Measurements from ENCODE around the gene MMADHC.

The MMADHC gene

DNA sequence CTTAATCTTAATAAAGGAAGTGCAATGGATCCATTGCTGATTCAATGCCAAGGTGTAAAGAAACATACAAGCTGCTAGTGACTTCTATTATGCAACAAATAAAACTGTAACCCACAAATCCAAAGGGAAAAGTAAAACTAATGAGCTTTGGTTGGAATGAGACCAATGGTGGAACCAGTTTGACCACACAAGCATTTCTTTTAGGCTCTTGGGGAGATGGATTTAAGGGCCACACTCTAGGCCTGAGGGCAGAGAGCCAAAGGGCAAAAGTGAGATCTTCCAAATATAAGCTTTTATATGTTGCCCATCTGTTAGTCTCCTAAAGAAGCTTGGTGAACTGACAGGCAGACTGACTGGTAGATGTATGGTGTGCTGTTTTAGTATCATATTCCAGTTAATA is 41.5 kb upstream of the MMADHC start:
- Histone ChIP-seq H3K9ac (ENCODE audit: low read length) (no peak overlapping the region), H3F3A (ENCODE audit: insufficient read depth) (no peaks in the 10 kb centered on the region), H3K4me2 (ENCODE audit: low read depth, low read length, poor library complexity, severe bottlenecking) (no peak overlapping the region), H3K27me3 (ENCODE audit: low read length) (no peaks in the 10 kb centered on the region), H3K9me3 (ENCODE audit: insufficient read depth, low read length) (no peaks in the 10 kb centered on the region), H2AFZ (ENCODE audit: low read depth, low read length, severe bottlenecking) (no peak overlapping the region), H3K9me2 (replicated peaks; ENCODE audit: insufficient read depth, low read length) (no peaks in the 10 kb centered on the region), H3K4me3 (ENCODE audit: insufficient read depth, low read length, poor library complexity, severe bottlenecking) (no peak overlapping the region), H4K20me1 (ENCODE audit: low read depth, low read length) (no peaks in the 10 kb centered on the region), H3K36me3 (ENCODE audit: low read length) (no peaks in the 10 kb centered on the region), H3K27ac (ENCODE audit: low read depth, low read length) (no peak overlapping the region), H3K79me2 (ENCODE audit: insufficient read depth, low read length) (no peaks in the 10 kb centered on the region)
- TF ChIP-seq EZH2phosphoT487 (conservative IDR thresholded peaks at IDR 0.05; ENCODE audit: low read length) (no peak), CTCF (IDR thresholded peaks at IDR 0.05; ENCODE audit: insufficient read depth, low read length, poor library complexity, severe bottlenecking) (no peak)

GRCh38 chr2:149627111-149627801 is 39.7 kb upstream of the MMADHC start:
- Histone ChIP-seq H3K36me3 (ENCODE audit: low read length) (no peaks in the 10 kb centered on the region), H4K20me1 (ENCODE audit: low read depth, low read length) (no peaks in the 10 kb centered on the region), H3K27me3 (ENCODE audit: low read length) (no peaks in the 10 kb centered on the region), H3K4me3 (ENCODE audit: insufficient read depth, low read length, poor library complexity, severe bottlenecking) (no peak overlapping the region), H3K4me2 (ENCODE audit: low read depth, low read length, poor library complexity, severe bottlenecking) (no peak overlapping the region), H3K79me2 (ENCODE audit: insufficient read depth, low read length) (no peaks in the 10 kb centered on the region), H3K9me3 (ENCODE audit: insufficient read depth, low read length) (no peaks in the 10 kb centered on the region), H3F3A (ENCODE audit: insufficient read depth) (no peaks in the 10 kb centered on the region), H2AFZ (ENCODE audit: low read depth, low read length, severe bottlenecking) (no peak overlapping the region), H3K9ac (ENCODE audit: low read length) (no peak overlapping the region), H3K9me2 (replicated peaks; ENCODE audit: insufficient read depth, low read length) (no peaks in the 10 kb centered on the region), H3K27ac (ENCODE audit: low read depth, low read length) (no peak overlapping the region)
- TF ChIP-seq EZH2phosphoT487 (conservative IDR thresholded peaks at IDR 0.05; ENCODE audit: low read length) (no peak), CTCF (IDR thresholded peaks at IDR 0.05; ENCODE audit: insufficient read depth, low read length, poor library complexity, severe bottlenecking) (no peak)

DNA sequence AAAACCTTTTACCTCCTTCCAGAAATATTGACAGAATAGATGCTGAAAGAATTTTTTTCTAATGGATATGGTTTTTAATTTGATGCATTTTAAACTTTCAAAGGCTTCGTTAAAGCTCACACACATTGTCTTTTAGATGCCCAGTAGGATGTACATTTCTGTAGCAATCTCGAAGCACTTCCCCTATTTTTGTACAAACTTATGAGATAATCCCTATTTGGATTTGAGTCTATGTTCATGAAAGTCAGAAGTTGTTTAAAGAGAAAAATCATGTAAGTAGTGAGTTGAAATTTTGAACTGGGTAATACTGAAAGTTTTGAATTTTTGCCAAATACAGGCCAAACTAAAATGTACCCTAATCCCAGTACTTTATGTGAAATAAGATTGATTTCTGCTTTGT is 38.1 kb upstream of the MMADHC start:
- Histone ChIP-seq H3K27ac (ENCODE audit: low read depth, low read length) (no peak overlapping the region), H3K36me3 (ENCODE audit: low read length) (no peaks in the 10 kb centered on the region), H4K20me1 (ENCODE audit: low read depth, low read length) (no peaks in the 10 kb centered on the region), H3K9ac (ENCODE audit: low read length) (no peak overlapping the region), H3K4me2 (ENCODE audit: low read depth, low read length, poor library complexity, severe bottlenecking) (no peak overlapping the region), H3F3A (ENCODE audit: insufficient read depth) (no peaks in the 10 kb centered on the region), H3K27me3 (ENCODE audit: low read length) (no peaks in the 10 kb centered on the region), H3K9me3 (ENCODE audit: insufficient read depth, low read length) (no peaks in the 10 kb centered on the region), H3K9me2 (replicated peaks; ENCODE audit: insufficient read depth, low read length) (no peaks in the 10 kb centered on the region), H3K4me3 (ENCODE audit: insufficient read depth, low read length, poor library complexity, severe bottlenecking) (no peak overlapping the region), H2AFZ (ENCODE audit: low read depth, low read length, severe bottlenecking) (no peak overlapping the region), H3K79me2 (ENCODE audit: insufficient read depth, low read length) (no peaks in the 10 kb centered on the region)
- TF ChIP-seq CTCF (IDR thresholded peaks at IDR 0.05; ENCODE audit: insufficient read depth, low read length, poor library complexity, severe bottlenecking) (no peak), EZH2phosphoT487 (conservative IDR thresholded peaks at IDR 0.05; ENCODE audit: low read length) (no peak)
